Activated CD4-positive, alpha-beta T cell treated with anti-CD3 and anti-CD28 coated beads for 48 hours (primary cell): Measurements from ENCODE around the gene MPHOSPH10.
"Not testable (repeated sequence)": the region's sequence is repeated elsewhere in the genome, so short reads cannot be mapped to it uniquely, and the experiment has no call there.

Source experiments
- DNase-seq: peaks from one replicate; pipeline ENCODE4 v3.0.0-alpha.2; 2020

MPHOSPH10 gene

GRCh38 chr2:71181316-71181715 is 50.9 kb downstream of the MPHOSPH10 start:
- DNase-seq = no peak

GRCh38 chr2:71183306-71184115 is 53.1 kb downstream of the MPHOSPH10 start:
- not testable (repeated sequence) for DNase-seq

GRCh38 chr2:71186973-71187372 is 56.5 kb downstream of the MPHOSPH10 start:
- DNase-seq = no peak

- DNase-seq = no peak
Measured at GRCh38 chr2:71187589-71187988, 57.2 kb downstream of the MPHOSPH10 start.

- no peak for DNase-seq
Measured at GRCh38 chr2:71190656-71191569, 60.5 kb downstream of the MPHOSPH10 start.

- DNase-seq = no peak
Measured at GRCh38 chr2:71191570-71191943, 61.1 kb downstream of the MPHOSPH10 start.
